ENCODE data around the gene EFCAB6.

EFCAB6 gene

DNA sequence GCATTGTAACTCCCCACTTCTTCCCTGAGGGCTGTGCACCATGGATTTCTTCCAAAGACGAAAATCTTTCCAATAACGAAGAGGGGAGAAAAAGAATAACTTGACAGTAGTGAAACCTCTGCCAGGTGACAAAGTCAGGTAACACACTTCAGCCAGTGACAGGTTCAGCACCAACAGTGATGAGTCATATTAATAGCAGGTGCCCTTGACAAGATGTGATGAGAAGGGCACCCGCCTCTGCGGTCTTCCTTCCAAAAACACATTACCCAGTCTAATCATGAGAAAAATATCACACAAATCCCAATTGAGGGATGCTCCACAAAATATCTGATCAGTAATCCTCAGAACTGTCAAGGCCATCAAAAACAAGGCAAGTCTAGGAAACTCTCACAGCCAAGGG, 157.8 kb downstream of the EFCAB6 start:
- Histone ChIP-seq H3F3A (ENCODE audit: low read depth) (no peaks in the 10 kb centered on the region), H3K4me2 (ENCODE audit: low read depth, low read length, poor library complexity, severe bottlenecking) (no peak overlapping the region), H3K9ac (ENCODE audit: low read depth, low read length, poor library complexity, severe bottlenecking) (no peak overlapping the region), H3K79me2 (ENCODE audit: insufficient read depth, low read length) (no peaks in the 10 kb centered on the region), H4K20me1 (ENCODE audit: insufficient read depth, low read length, poor library complexity, severe bottlenecking) (no peaks in the 10 kb centered on the region), H3K4me3 (ENCODE audit: low read length, poor library complexity, severe bottlenecking) (no peak overlapping the region), H3K9me2 (replicated peaks; ENCODE audit: low read depth, low read length) (no peaks in the 10 kb centered on the region), H2AFZ (ENCODE audit: low read length) (no peak overlapping the region), H3K36me3 (ENCODE audit: insufficient read depth, low read length) (no peaks in the 10 kb centered on the region), H3K27me3 (ENCODE audit: insufficient read depth, low read length, poor library complexity, severe bottlenecking) (no peaks in the 10 kb centered on the region), H3K9me3 (ENCODE audit: insufficient read depth, low read depth, low read length) (peaks cover 4% of the 10 kb centered on the region), H3K4me1 (ENCODE audit: insufficient read depth, low read length, poor library complexity, severe bottlenecking) (no peaks in the 10 kb centered on the region)
- no peak for TF ChIP-seq EZH2phosphoT487 (IDR thresholded peaks at IDR 0.05; ENCODE audit: borderline replicate concordance)
- no peak for TF ChIP-seq CTCF (conservative IDR thresholded peaks at IDR 0.05; ENCODE audit: low read length)

- no peak overlapping the region for H3K4me3 ChIP-seq (ENCODE audit: low read length, poor library complexity, severe bottlenecking)
- TF ChIP-seq CTCF (conservative IDR thresholded peaks at IDR 0.05; ENCODE audit: low read length) = no peak
- H2AFZ ChIP-seq (ENCODE audit: low read length) = no peak overlapping the region
- H3F3A ChIP-seq (ENCODE audit: low read depth) = no peaks in the 10 kb centered on the region
- H3K79me2 ChIP-seq (ENCODE audit: insufficient read depth, low read length) = no peaks in the 10 kb centered on the region
- no peaks in the 10 kb centered on the region for H3K36me3 ChIP-seq (ENCODE audit: insufficient read depth, low read length)
- no peak overlapping the region for H3K4me2 ChIP-seq (ENCODE audit: low read depth, low read length, poor library complexity, severe bottlenecking)
- no peaks in the 10 kb centered on the region for H3K9me2 ChIP-seq (replicated peaks; ENCODE audit: low read depth, low read length)
- no peak overlapping the region for H3K9ac ChIP-seq (ENCODE audit: low read depth, low read length, poor library complexity, severe bottlenecking)
- no peaks in the 10 kb centered on the region for H3K27me3 ChIP-seq (ENCODE audit: insufficient read depth, low read length, poor library complexity, severe bottlenecking)
- no peaks in the 10 kb centered on the region for H3K4me1 ChIP-seq (ENCODE audit: insufficient read depth, low read length, poor library complexity, severe bottlenecking)
- peaks cover 4% of the 10 kb centered on the region for H3K9me3 ChIP-seq (ENCODE audit: insufficient read depth, low read depth, low read length)
- H4K20me1 ChIP-seq (ENCODE audit: insufficient read depth, low read length, poor library complexity, severe bottlenecking) = no peaks in the 10 kb centered on the region
Measured at GRCh38 chr22:43652845-43653244, 159.3 kb downstream of the EFCAB6 start.

GRCh38 chr22:43643387-43643786, 168.7 kb downstream of the EFCAB6 start:
- Histone ChIP-seq H3K9ac (ENCODE audit: low read depth, low read length, poor library complexity, severe bottlenecking) (no peak overlapping the region), H3K27me3 (ENCODE audit: insufficient read depth, low read length, poor library complexity, severe bottlenecking) (no peaks in the 10 kb centered on the region), H3K79me2 (ENCODE audit: insufficient read depth, low read length) (no peaks in the 10 kb centered on the region), H2AFZ (ENCODE audit: low read length) (no peak overlapping the region), H3K4me1 (ENCODE audit: insufficient read depth, low read length, poor library complexity, severe bottlenecking) (no peaks in the 10 kb centered on the region), H3F3A (ENCODE audit: low read depth) (no peaks in the 10 kb centered on the region), H3K9me3 (ENCODE audit: insufficient read depth, low read depth, low read length) (peaks cover 10% of the 10 kb centered on the region; the same call in 1 of the 2 replicates), H3K36me3 (ENCODE audit: insufficient read depth, low read length) (no peaks in the 10 kb centered on the region), H3K4me3 (ENCODE audit: low read length, poor library complexity, severe bottlenecking) (no peak overlapping the region), H3K9me2 (replicated peaks; ENCODE audit: low read depth, low read length) (no peaks in the 10 kb centered on the region), H4K20me1 (ENCODE audit: insufficient read depth, low read length, poor library complexity, severe bottlenecking) (no peaks in the 10 kb centered on the region), H3K4me2 (ENCODE audit: low read depth, low read length, poor library complexity, severe bottlenecking) (no peak overlapping the region)
- TF ChIP-seq EZH2phosphoT487 (IDR thresholded peaks at IDR 0.05; ENCODE audit: borderline replicate concordance) = no peak
